CD14-positive monocyte (primary cell): Measurements from ENCODE around the gene METTL22. TPM values are rescaled to one million over a fixed set of nuclear protein-coding genes. Genes with fewer than 3 reads are reported as not detected.

Experiments used
- DNase-seq, 3 donors: peaks; one replicate each; pipeline ENCODE4 v3.0.0-alpha.2; 2011 to 2022
- H2AFZ ChIP-seq: 2 replicates; pipeline ENCODE4 v1.6.0; 2012; ENCODE audit warnings: mild to moderate bottlenecking, low read depth, low read length, inconsistent platforms; ENCODE audit not compliant: insufficient read depth, poor library complexity, severe bottlenecking
- H3K27ac ChIP-seq, 2 donors: 1 replicate in 1 of 2; 2 replicates in 1 of 2; pipeline ENCODE4 v1.5.1; 2012 to 2013; ENCODE audit warnings: low read length in 2 of 2, control low read depth in 1 of 2, inconsistent platforms in 1 of 2, low read depth in 1 of 2, mild to moderate bottlenecking in 1 of 2
- H3K27me3 ChIP-seq, 2 donors: one replicate each; pipeline versions ENCODE4 v1.6.0 to v1.6.1; 2011 to 2013; ENCODE audit warnings: low read length in 2 of 2; ENCODE audit not compliant: control insufficient read depth in 2 of 2, insufficient read depth in 2 of 2
- H3K36me3 ChIP-seq, 2 donors: replicated peaks in 1 of 2; 1 replicate in 1 of 2; 2 replicates in 1 of 2; pipeline versions ENCODE4 v1.5.1 to v1.6.1; 2012 to 2013; ENCODE audit warnings: low read length in 2 of 2, control low read depth in 1 of 2, inconsistent platforms in 1 of 2, mild to moderate bottlenecking in 1 of 2; ENCODE audit not compliant: insufficient read depth in 2 of 2, control insufficient read depth in 1 of 2
- H3K4me1 ChIP-seq, 2 donors: 1 replicate in 1 of 2; 2 replicates in 1 of 2; pipeline versions ENCODE4 v1.5.1 to v1.6.1; 2012 to 2013; ENCODE audit warnings: low read length in 2 of 2, control low read depth in 1 of 2, inconsistent platforms in 1 of 2, mild to moderate bottlenecking in 1 of 2, moderate library complexity in 1 of 2; ENCODE audit not compliant: insufficient read depth in 2 of 2, control insufficient read depth in 1 of 2
- H3K4me2 ChIP-seq: replicated peaks from 2 replicates; pipeline ENCODE3; 2012; ENCODE audit warnings: low read length, moderate library complexity, mild to moderate bottlenecking; ENCODE audit not compliant: poor library complexity, severe bottlenecking; ENCODE audit errors: extremely low read depth
- H3K4me3 ChIP-seq, 3 experiments: fragments of 200-600 bp in 1 of 3; sonication (generic) in 1 of 3; replicated peaks in 1 of 3; 1 replicate in 2 of 3; 2 replicates in 1 of 3; pipeline ENCODE4 v1.5.1; 2011 to 2013; ENCODE audit warnings: low read length in 3 of 3, mild to moderate bottlenecking in 3 of 3, control low read depth in 2 of 3, low read depth in 2 of 3, inconsistent platforms in 1 of 3, moderate library complexity in 1 of 3
- H3K79me2 ChIP-seq: 2 replicates; pipeline ENCODE4 v1.6.0; 2012; ENCODE audit warnings: mild to moderate bottlenecking, control low read depth, inconsistent platforms, low read length, moderate library complexity; ENCODE audit not compliant: insufficient read depth
- H3K9ac ChIP-seq: 2 replicates; pipeline ENCODE4 v1.6.0; 2017; ENCODE audit warnings: low read length, mild to moderate bottlenecking; ENCODE audit not compliant: insufficient read depth, poor library complexity, severe bottlenecking
- H3K9me3 ChIP-seq, 2 donors: replicated peaks in 1 of 2; 1 replicate in 1 of 2; 2 replicates in 1 of 2; pipeline versions ENCODE4 v1.5.1 to v1.6.1; 2012 to 2013; ENCODE audit warnings: low read length in 2 of 2, control low read depth in 1 of 2; ENCODE audit not compliant: control insufficient read depth in 1 of 2, insufficient read depth in 1 of 2
- H4K20me1 ChIP-seq: 2 replicates; pipeline ENCODE4 v1.6.0; 2012; ENCODE audit warnings: mild to moderate bottlenecking, low read length, control low read depth, moderate library complexity; ENCODE audit not compliant: insufficient read depth
- H3K27ac Mint-ChIP-seq, 7 donors: one replicate each; pipeline ENCODE4 v1.8.0; 2020; ENCODE audit warnings: mild to moderate bottlenecking in 7 of 7, mixed read lengths in 7 of 7, moderate library complexity in 6 of 7, inconsistent platforms in 2 of 7
- H3K27me3 Mint-ChIP-seq, 3 donors: one replicate each; pipeline ENCODE4 v1.8.0; 2021 to 2022; ENCODE audit warnings: low read depth in 3 of 3, mild to moderate bottlenecking in 3 of 3, mixed read lengths in 3 of 3, moderate library complexity in 3 of 3, inconsistent platforms in 1 of 3
- H3K36me3 Mint-ChIP-seq, 2 donors: one replicate each; pipeline ENCODE4 v1.8.0; 2020; ENCODE audit warnings: mixed read lengths in 2 of 2, inconsistent platforms in 1 of 2, mild to moderate bottlenecking in 1 of 2
- H3K4me1 Mint-ChIP-seq: one replicate; pipeline ENCODE4 v1.8.0; 2020; ENCODE audit warnings: mild to moderate bottlenecking, mixed read lengths
- H3K4me3 Mint-ChIP-seq, 2 donors: one replicate each; pipeline ENCODE4 v1.8.0; 2020; ENCODE audit warnings: mild to moderate bottlenecking in 2 of 2, mixed read lengths in 2 of 2, moderate library complexity in 1 of 2
- H3K9me3 Mint-ChIP-seq, 7 donors: one replicate each; pipeline ENCODE4 v1.8.0; 2020 to 2022; ENCODE audit warnings: mixed read lengths in 7 of 7, mild to moderate bottlenecking in 6 of 7, moderate library complexity in 6 of 7, inconsistent platforms in 2 of 7
- WGBS: methylation state at CpG from one replicate; pipeline ENCODE4 v1.1.5; 2013; ENCODE audit warnings: missing lambda C conversion rate; ENCODE audit not compliant: insufficient coverage; 5-methylcytosine and 5-hydroxymethylcytosine counted together
- intact Hi-C, 2 donors: fragments of 100-400 bp; cut with micrococcal nuclease; formaldehyde crosslinking; loops; one replicate each; pipeline versions ENCODE4 v1.15.0 to v1.15.1; 2023
- polyA plus RNA-seq, 3 donors: library from polyadenylated mRNA; depleted of rRNA in 1 of 3; unstranded in 2 of 3; stranded (reverse) in 1 of 3; fragments of 300-500 nt in 2 of 3; fragments of >200 nt in 1 of 3; fragmentation: Illumina TruSeq in 2 of 3; gene quantifications; 1 replicate in 2 of 3; 2 replicates in 1 of 3; pipeline ENCODE4 v1.2.3, GENCODE V29; 2012 to 2021
- TF ChIP-seq, protein P1 (sequence below): fragments of 200-600 bp; IDR thresholded peaks from one replicate; pipeline ENCODE4 v1.8.0; 2022; ENCODE audit warnings: antibody characterized with exemption, mild to moderate bottlenecking

METTL22 gene
- polyA plus RNA-seq, 3 donors = 36.0 to 44.0 (median 38.9) TPM

DNA sequence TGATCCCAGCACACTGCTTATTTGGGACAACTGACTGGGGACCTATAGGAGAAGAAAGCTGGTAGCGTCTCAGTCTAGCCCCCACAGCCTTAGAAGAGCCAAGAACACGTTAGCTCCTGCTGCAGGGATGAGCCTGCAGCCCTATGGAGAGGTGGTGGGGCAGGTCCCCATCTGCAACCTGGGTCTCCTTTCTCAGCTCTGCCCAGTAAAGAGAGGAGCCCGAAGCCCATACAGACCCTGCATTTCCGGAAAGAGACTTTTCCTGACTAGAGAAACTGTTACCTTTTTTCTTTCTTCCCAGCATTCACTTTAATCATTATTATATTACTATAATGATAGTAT, 788 bp downstream of the METTL22 start:
- Histone ChIP-seq H3K4me2 (peak overlapping the region; percentile 85), H3K4me3 (peak overlapping the region; percentile 73 to 94 (median 91)), H3K9ac (peak overlapping the region; percentile 96), H3K27ac (peak overlapping the region; percentile 66 to 97), H3K27me3 (peaks cover 9 to 17% of the 10 kb centered on the region in 2 donors), H3K4me1 (peaks cover 12 to 13% of the 10 kb centered on the region in 2 donors), H3K9me3 (no peaks in the 10 kb centered on the region), H4K20me1 (no peaks in the 10 kb centered on the region), H3K79me2 (peaks cover 54% of the 10 kb centered on the region), H3K36me3 (peaks cover 15 to 35% of the 10 kb centered on the region in 2 donors), H2AFZ (peak overlapping the region; percentile 81)
- Mint-ChIP-seq H3K27ac (peak overlapping the region; percentile 87 to 99 (median 97)), H3K4me3 (peak overlapping the region; percentile 94 to 97), H3K9me3 (peaks cover 0 to 3% (median 0%) of the 10 kb centered on the region in 7 donors), H3K4me1 (peaks cover 25% of the 10 kb centered on the region), H3K36me3 (peaks cover 28 to 32% of the 10 kb centered on the region in 2 donors), H3K27me3 (peaks cover 15 to 28% (median 24%) of the 10 kb centered on the region in 3 donors)
- DNase-seq = peak in 1 of 3 donors; percentile 4
- no CpG with 5 or more reads among the region's 4 CpGs for WGBS
- TF ChIP-seq, protein P1, sequence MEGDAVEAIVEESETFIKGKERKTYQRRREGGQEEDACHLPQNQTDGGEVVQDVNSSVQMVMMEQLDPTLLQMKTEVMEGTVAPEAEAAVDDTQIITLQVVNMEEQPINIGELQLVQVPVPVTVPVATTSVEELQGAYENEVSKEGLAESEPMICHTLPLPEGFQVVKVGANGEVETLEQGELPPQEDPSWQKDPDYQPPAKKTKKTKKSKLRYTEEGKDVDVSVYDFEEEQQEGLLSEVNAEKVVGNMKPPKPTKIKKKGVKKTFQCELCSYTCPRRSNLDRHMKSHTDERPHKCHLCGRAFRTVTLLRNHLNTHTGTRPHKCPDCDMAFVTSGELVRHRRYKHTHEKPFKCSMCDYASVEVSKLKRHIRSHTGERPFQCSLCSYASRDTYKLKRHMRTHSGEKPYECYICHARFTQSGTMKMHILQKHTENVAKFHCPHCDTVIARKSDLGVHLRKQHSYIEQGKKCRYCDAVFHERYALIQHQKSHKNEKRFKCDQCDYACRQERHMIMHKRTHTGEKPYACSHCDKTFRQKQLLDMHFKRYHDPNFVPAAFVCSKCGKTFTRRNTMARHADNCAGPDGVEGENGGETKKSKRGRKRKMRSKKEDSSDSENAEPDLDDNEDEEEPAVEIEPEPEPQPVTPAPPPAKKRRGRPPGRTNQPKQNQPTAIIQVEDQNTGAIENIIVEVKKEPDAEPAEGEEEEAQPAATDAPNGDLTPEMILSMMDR = no peak
- intact Hi-C loops = no loop called here

DNA sequence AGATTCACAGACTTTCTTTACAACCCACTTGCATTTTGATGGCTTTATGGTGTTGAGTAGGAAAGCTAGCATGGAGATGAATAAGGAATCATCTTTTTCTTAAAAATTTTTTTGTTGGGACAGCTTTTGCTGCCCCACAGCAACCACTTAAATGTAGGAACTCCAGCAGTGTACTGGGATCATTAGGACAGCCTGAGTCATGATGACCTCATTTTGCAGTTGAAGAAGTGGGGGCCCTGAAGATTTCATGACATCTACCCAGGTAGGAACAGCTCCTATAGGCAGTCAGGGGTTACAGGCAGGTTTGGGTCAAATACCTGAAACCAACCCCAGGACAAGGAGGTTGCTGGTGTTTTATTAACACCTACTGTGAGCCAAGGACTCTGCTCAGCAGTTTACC, 2.1 kb downstream of the METTL22 start:
- intact Hi-C loops = no loop called here
- TF ChIP-seq, protein P1 = no peak
- H3K27me3 ChIP-seq = peaks cover 6 to 9% of the 10 kb centered on the region in 2 donors
- H3K4me1 ChIP-seq = peaks cover 12 to 13% of the 10 kb centered on the region in 2 donors
- no peak overlapping the region for H2AFZ ChIP-seq
- peak overlapping the region in 4 of 7 donors; percentile 10 to 48 (median 41) for H3K27ac Mint-ChIP-seq
- H3K9me3 ChIP-seq = no peaks in the 10 kb centered on the region
- H3K4me1 Mint-ChIP-seq = peaks cover 25% of the 10 kb centered on the region
- H3K27ac ChIP-seq = peak overlapping the region in 1 of 2 donors; percentile 65
- peak in 1 of 3 donors; percentile 23 for DNase-seq
- H3K4me2 ChIP-seq = no peak overlapping the region
- H3K36me3 ChIP-seq = peaks cover 28 to 48% of the 10 kb centered on the region in 2 donors
- H3K9me3 Mint-ChIP-seq = peaks cover 0 to 3% (median 0%) of the 10 kb centered on the region in 7 donors
- H3K79me2 ChIP-seq = peaks cover 58% of the 10 kb centered on the region
- H3K4me3 ChIP-seq = no peak overlapping the region
- H3K9ac ChIP-seq = no peak overlapping the region
- H3K36me3 Mint-ChIP-seq = peaks cover 41 to 45% of the 10 kb centered on the region in 2 donors
- H3K27me3 Mint-ChIP-seq = peaks cover 8 to 17% (median 16%) of the 10 kb centered on the region in 3 donors
- H3K4me3 Mint-ChIP-seq = no peak overlapping the region
- H4K20me1 ChIP-seq = no peaks in the 10 kb centered on the region
